SK-N-MC (cell line): ENCODE results near the gene OR11H12.
"Not testable (repeated sequence)": the region's sequence is repeated elsewhere in the genome, so short reads cannot be mapped to it uniquely, and the experiment has no call there.

Source experiments
- DNase-seq: peaks from one replicate; pipeline ENCODE4 v3.0.0-alpha.2; 2011; ENCODE audit warnings: low read depth, low spot score
- H3K27ac ChIP-seq: fragments of 200-600 bp; sonication (generic); 2 replicates; pipeline ENCODE4 v1.5.1; 2016; ENCODE audit warnings: mixed run types
- H3K36me3 ChIP-seq: fragments of 200-600 bp; sonication (generic); 2 replicates; pipeline ENCODE4 v1.6.1; 2017; ENCODE audit warnings: antibody characterized with exemption, low read length, mixed read lengths; ENCODE audit not compliant: insufficient read depth
- H3K4me3 ChIP-seq: fragments of 200-600 bp; sonication (generic); 2 replicates; pipeline ENCODE4 v1.5.1; 2016
- H3K9ac ChIP-seq: fragments of 200-600 bp; sonication (generic); 2 replicates; pipeline ENCODE4 v1.8.0; 2017; ENCODE audit warnings: mixed run types, mixed read lengths; ENCODE audit not compliant: insufficient read length
- H3K9me3 ChIP-seq: fragments of 200-600 bp; sonication (generic); 2 replicates; pipeline ENCODE4 v1.6.1; 2017; ENCODE audit warnings: low read depth, mild to moderate bottlenecking, antibody characterized with exemption, low read length, moderate library complexity, mixed read lengths

Gene OR11H12

GRCh38 chr14:18600817-18601216 is at the start of gene OR11H12:
Gene OR11H12, plus strand, starts transcription at chr14:18601117. Its CDS starts 0 bp downstream, at chr14:18601117.
- not testable (repeated sequence) for H3K9me3 ChIP-seq, DNase-seq, H3K36me3 ChIP-seq, H3K4me3 ChIP-seq, H3K9ac ChIP-seq, H3K27ac ChIP-seq

- H3K9me3 ChIP-seq, H3K36me3 ChIP-seq, H3K4me3 ChIP-seq, DNase-seq, H3K27ac ChIP-seq, H3K9ac ChIP-seq: not testable (repeated sequence)
These were observed 18.0 kb upstream of the OR11H12 start for GRCh38 chr14:18582908-18583307.

GRCh38 chr14:18626610-18627213 is 25.8 kb downstream of the OR11H12 start:
- DNase-seq: not testable (repeated sequence)

GRCh38 chr14:18636066-18636465 is 35.1 kb downstream of the OR11H12 start:
- H3K9me3 ChIP-seq, H3K9ac ChIP-seq, DNase-seq, H3K36me3 ChIP-seq, H3K4me3 ChIP-seq, H3K27ac ChIP-seq: not testable (repeated sequence)

More at GRCh38 chr14:18626610-18627213, 25.8 kb downstream of the OR11H12 start:
- H3K4me3 ChIP-seq, H3K9ac ChIP-seq, H3K36me3 ChIP-seq, H3K9me3 ChIP-seq, H3K27ac ChIP-seq: not testable (repeated sequence)

GRCh38 chr14:18638032-18638431 is 37.1 kb downstream of the OR11H12 start:
- not testable (repeated sequence) for H3K9me3 ChIP-seq, H3K36me3 ChIP-seq, H3K4me3 ChIP-seq, H3K9ac ChIP-seq, DNase-seq, H3K27ac ChIP-seq

GRCh38 chr14:18638785-18639184 is 37.9 kb downstream of the OR11H12 start:
- DNase-seq, H3K4me3 ChIP-seq: not testable (repeated sequence)

GRCh38 chr14:18646075-18646730 is 45.3 kb downstream of the OR11H12 start:
- H3K27ac ChIP-seq, H3K36me3 ChIP-seq, H3K9me3 ChIP-seq, H3K9ac ChIP-seq, H3K4me3 ChIP-seq, DNase-seq: not testable (repeated sequence)

More at GRCh38 chr14:18638785-18639184, 37.9 kb downstream of the OR11H12 start:
- H3K36me3 ChIP-seq, H3K9me3 ChIP-seq, H3K9ac ChIP-seq, H3K27ac ChIP-seq: not testable (repeated sequence)
